ENCODE results near the gene CNTN1. TPM values are rescaled to one million over a fixed set of nuclear protein-coding genes. Genes with fewer than 3 reads are reported as not detected.

Gene CNTN1
- total and polyA plus RNA-seq, 9 of the 15 experiments (the other 6 are each of a cell fraction or from before 2014, with no cell fraction given) = 0.16 TPM; not detected in 8

GRCh38 chr12:41013881-41014642 is 321.8 kb downstream of the CNTN1 start:
- Histone ChIP-seq H3K4me3 (no peak overlapping the region), H4K20me1 (replicated peaks; ENCODE audit: control insufficient read depth, insufficient read depth, low read length) (no peaks in the 10 kb centered on the region), H3K9ac (ENCODE audit: insufficient read depth in 1 of 2, low read depth in 2 of 2, low read length in 2 of 2) (no peak overlapping the region), H3K4me2 (ENCODE audit: insufficient read depth, low read length) (no peak overlapping the region), H3K36me3 (ENCODE audit: control insufficient read depth, insufficient read depth, low read length) (no peaks in the 10 kb centered on the region), H3K9me3 (replicated peaks; ENCODE audit: control insufficient read depth, insufficient read depth, low read depth, low read length) (peaks cover 4% of the 10 kb centered on the region; the same call in 1 of the 2 replicates), H2AFZ (ENCODE audit: low read depth, low read length) (no peak overlapping the region), H3K27me3 (ENCODE audit: control insufficient read depth in 2 of 2, insufficient read depth in 2 of 2, low read length in 2 of 2) (no peaks in the 10 kb centered on the region), H3K4me1 (replicated peaks in 1 of 2; ENCODE audit: control insufficient read depth in 2 of 2, insufficient read depth in 2 of 2, low read length in 2 of 2) (no peaks in the 10 kb centered on the region), H3K79me2 (ENCODE audit: control insufficient read depth, insufficient read depth, low read length) (no peaks in the 10 kb centered on the region), H3K27ac (ENCODE audit: extremely low read depth, low read depth, low read length) (no peak overlapping the region), H3K9me1 (ENCODE audit: control insufficient read depth, insufficient read depth, low read length) (no peaks in the 10 kb centered on the region)
- WGBS (ENCODE audit: insufficient coverage, low coverage, missing lambda C conversion rate) = 0% methylated on average over 1 of the region's 1 CpG
- no TSS peak for BruUV-seq (replicated peaks)
- FAIRE-seq = no peak
- no peak for DNase-seq (ENCODE audit: extremely low read depth in 1 of 4, low spot score in 3 of 4)
- in situ Hi-C loops (cut with MboI) = no loop called here
- CTCF ChIA-PET (ENCODE audit: low intra/inter-chr PET ratio) = no interaction called here
- intact Hi-C loops (cut with micrococcal nuclease) = no loop called here
- POLR2A ChIA-PET = no interaction called here
- TF ChIP-seq TCF7L2 (IDR thresholded peaks at IDR 0.05; ENCODE audit: low read depth, low read length) = no peak
- ATAC-seq = no peak

GRCh38 chr12:41014643-41015020 is 322.4 kb downstream of the CNTN1 start:
- H3K4me2 ChIP-seq (ENCODE audit: insufficient read depth, low read length) = no peak overlapping the region
- WGBS (ENCODE audit: insufficient coverage, low coverage, missing lambda C conversion rate) = 0% methylated on average over 1 of the region's 1 CpG
- no peaks in the 10 kb centered on the region for H3K4me1 ChIP-seq (replicated peaks in 1 of 2; ENCODE audit: control insufficient read depth in 2 of 2, insufficient read depth in 2 of 2, low read length in 2 of 2)
- BruUV-seq (replicated peaks) = no TSS peak
- DNase-seq (ENCODE audit: extremely low read depth in 1 of 4, low spot score in 3 of 4) = no peak
- H3K27me3 ChIP-seq (ENCODE audit: control insufficient read depth in 2 of 2, insufficient read depth in 2 of 2, low read length in 2 of 2) = no peaks in the 10 kb centered on the region
- no peak overlapping the region for H3K27ac ChIP-seq (ENCODE audit: extremely low read depth, low read depth, low read length)
- no peak overlapping the region for H2AFZ ChIP-seq (ENCODE audit: low read depth, low read length)
- no peaks in the 10 kb centered on the region for H3K36me3 ChIP-seq (ENCODE audit: control insufficient read depth, insufficient read depth, low read length)
- H3K9me1 ChIP-seq (ENCODE audit: control insufficient read depth, insufficient read depth, low read length) = no peaks in the 10 kb centered on the region
- ChIA-PET POLR2A (no interaction called here), CTCF (ENCODE audit: low intra/inter-chr PET ratio) (no interaction called here)
- intact Hi-C loops (cut with micrococcal nuclease) = no loop called here
- ATAC-seq = no peak
- H3K9me3 ChIP-seq (replicated peaks; ENCODE audit: control insufficient read depth, insufficient read depth, low read depth, low read length) = peaks cover 4% of the 10 kb centered on the region; the same call in 1 of the 2 replicates
- H4K20me1 ChIP-seq (replicated peaks; ENCODE audit: control insufficient read depth, insufficient read depth, low read length) = no peaks in the 10 kb centered on the region
- no peak overlapping the region for H3K9ac ChIP-seq (ENCODE audit: insufficient read depth in 1 of 2, low read depth in 2 of 2, low read length in 2 of 2)
- no peak overlapping the region for H3K4me3 ChIP-seq
- H3K79me2 ChIP-seq (ENCODE audit: control insufficient read depth, insufficient read depth, low read length) = no peaks in the 10 kb centered on the region
- in situ Hi-C loops (cut with MboI) = no loop called here
- FAIRE-seq = no peak
- TF ChIP-seq EZH2 (IDR thresholded peaks at IDR 0.05; ENCODE audit: borderline replicate concordance, low read depth, low read length) = no peak
- no peak for TF ChIP-seq STAT6 (CRISPR knock-in tag; IDR thresholded peaks at IDR 0.05)
- no peak for TF ChIP-seq ZKSCAN8 (CRISPR knock-in tag; IDR thresholded peaks at IDR 0.05)
- TF ChIP-seq ARID2 (IDR thresholded peaks at IDR 0.05) = no peak
- TF ChIP-seq ZMIZ1 (IDR thresholded peaks at IDR 0.05; ENCODE audit: low read depth in 2 of 2, low read length in 2 of 2) = no peak
